Stimulated activated CD8-positive, alpha-beta memory T cell treated with anti-CD3 and anti-CD28 coated beads, Interleukin-2, amount 100 ng/mL, for 48 hours (primary cell): ENCODE measurements around the gene CYYR1.

Source experiments
- DNase-seq, 2 donors: peaks; one replicate each; pipeline ENCODE4 v3.0.0-alpha.2; 2020; ENCODE audit warnings: low read depth in 2 of 2

CYYR1 gene

DNA sequence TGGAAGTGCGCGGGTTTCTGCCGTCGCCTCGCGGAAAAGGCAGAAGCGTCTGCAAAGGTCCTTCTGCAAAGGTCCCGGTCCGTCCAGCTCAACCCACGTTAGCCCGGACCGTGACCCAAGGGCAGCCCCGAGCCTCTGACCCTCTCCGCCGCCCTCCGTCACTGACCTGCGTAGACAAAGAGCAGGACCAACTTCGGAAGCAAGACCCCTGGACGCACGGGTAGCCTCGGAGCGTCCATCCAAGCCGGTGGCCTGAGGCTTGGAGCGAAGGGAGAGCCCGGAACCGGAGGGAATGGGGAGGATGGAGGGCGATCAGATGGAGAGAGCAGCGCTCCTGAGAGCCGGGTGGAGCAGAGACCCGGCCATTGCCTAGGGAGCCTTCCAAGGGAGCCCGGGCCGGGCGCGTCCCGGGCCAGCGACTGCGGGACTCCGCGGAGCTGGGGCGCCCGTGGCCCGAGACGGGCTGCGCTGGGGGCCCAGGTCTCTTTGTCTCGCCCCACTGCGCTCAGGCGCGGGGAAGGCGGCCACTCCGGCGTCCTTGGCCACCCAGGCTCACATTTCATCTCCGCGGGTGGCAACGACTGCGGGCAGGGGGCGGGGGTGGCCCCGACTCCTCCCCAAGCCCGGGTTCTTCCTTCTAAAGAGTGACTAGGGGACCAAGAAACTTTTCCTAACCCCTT is at the start of gene CYYR1:
Gene CYYR1 (minus strand): TSS at position 585 of the 680 bp plus-strand sequence. CDS start 346 bp downstream, at position 239.
- DNase-seq = no peak

GRCh38 chr21:26617176-26617575 is 44.1 kb upstream of the CYYR1 start:
- DNase-seq = no peak

GRCh38 chr21:26614251-26614650 is 41.2 kb upstream of the CYYR1 start:
- no peak for DNase-seq

DNA sequence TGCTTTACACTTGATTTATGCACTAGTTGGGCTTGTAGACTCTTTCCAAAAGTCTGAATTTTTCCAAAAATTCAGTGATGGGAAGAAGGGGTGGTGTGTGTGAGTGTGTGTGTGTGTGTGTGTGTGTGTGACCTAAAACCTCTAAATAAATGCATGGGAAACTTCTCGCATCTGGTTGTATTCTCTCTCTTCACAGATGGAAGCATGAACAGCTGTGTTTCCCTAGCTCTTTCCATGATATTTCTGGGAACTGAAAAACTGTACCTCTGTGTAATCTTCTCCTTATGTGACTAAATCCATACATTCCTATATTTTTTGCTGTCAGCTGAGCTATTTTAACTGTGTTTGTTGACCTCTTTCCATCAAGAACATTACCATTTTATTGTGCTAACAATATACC is 26.2 kb upstream of the CYYR1 start:
- DNase-seq = no peak

- DNase-seq = no peak
Measured at GRCh38 chr21:26597981-26598380, 24.9 kb upstream of the CYYR1 start.

GRCh38 chr21:26597031-26597430 is 23.9 kb upstream of the CYYR1 start:
- no peak for DNase-seq

- no peak for DNase-seq
Measured at GRCh38 chr21:26595971-26596370, 22.9 kb upstream of the CYYR1 start.

DNA sequence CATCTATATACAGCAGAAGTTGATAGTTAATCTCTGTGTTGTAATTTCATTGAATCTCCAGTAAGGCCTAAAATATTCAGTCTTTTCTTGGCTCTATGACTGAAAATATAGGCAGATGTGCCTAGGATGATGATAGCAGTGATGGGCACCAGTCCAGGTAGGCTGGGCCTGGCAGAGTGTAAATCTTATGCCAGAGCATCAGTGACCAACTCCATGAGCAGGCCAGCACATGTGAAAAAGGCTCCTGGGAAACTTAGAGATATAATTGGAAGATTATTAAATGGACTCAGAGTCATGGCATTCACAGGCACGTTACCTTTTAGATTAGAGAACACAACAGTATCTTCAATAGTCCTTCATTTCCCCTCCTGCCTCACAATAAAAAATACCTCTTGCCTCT is 20.7 kb upstream of the CYYR1 start:
- DNase-seq = no peak

GRCh38 chr21:26591543-26591942 is 18.5 kb upstream of the CYYR1 start:
- no peak for DNase-seq

- DNase-seq = no peak
Measured at GRCh38 chr21:26588446-26588845, 15.4 kb upstream of the CYYR1 start.

DNA sequence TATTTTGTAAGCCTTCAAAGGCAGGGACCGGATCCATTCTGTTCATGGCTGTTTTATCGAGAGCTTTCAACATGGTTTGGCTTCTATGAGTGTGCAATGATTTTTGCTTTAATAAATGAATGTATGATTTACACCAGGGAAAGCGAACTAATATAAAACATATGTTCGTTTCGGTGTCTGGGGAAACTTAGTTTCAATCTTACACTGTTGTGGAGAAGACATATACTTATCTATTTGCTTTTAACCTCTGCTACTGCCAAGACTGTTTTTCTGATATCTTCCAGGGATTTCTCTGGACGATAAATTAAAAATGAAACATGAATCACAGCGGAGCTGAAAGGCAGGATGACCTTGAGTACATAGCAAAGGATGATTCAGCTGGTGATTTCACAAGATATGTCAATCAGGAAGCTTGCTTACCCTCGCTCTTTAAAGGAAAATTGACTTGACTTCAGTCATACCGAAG is 14.7 kb upstream of the CYYR1 start:
- no peak for DNase-seq

DNA sequence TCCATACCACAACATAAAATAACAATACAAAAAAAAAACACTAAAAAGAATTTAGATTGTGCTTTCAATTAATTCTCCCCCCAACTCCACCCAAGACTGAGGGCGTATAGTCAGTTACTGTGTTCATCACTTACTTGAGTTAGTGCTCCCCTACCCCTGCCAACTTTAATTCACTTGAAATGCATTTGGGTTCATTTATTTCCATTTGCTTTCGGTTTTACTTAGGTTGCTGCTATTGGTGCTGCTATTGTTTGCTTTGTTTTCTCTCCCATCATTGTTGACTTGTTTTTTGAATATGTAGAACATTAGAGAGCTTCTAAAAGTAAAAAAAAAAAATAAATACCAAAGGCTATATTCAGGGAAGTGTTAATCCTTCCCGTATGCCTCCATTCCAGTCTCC is 10.7 kb upstream of the CYYR1 start:
- DNase-seq = no peak

- no peak for DNase-seq
Measured at GRCh38 chr21:26581818-26582217, 8.7 kb upstream of the CYYR1 start.

DNA sequence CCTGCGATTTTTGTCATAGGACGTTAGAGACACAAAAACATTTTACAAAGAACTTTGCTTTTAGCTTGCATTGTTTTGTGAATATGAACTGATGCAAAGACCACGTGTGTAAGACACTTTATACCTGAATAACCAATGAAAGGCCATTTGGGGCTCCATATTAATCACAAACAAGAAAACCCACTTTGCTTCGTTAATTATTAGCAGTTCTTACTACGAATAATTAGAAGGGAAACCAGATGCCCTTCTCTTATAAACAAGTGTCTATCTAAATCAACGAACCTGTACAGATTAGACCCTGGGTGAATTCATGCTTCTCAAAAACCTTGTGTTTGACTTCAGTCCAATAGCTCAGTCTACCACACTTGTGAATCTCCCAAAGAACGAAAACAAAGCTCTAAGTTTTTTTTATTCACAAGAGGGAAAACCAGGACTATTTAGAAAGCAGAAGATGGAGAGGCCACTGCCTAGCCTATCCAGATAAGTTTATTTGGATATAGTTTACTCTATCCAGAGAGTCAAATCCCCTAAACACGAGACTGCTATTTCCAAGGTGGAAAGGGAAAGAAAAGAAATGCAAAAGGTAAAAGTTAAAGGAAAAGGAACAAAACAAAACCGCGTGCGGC is 897 bp downstream of the CYYR1 start:
- DNase-seq = no peak

DNA sequence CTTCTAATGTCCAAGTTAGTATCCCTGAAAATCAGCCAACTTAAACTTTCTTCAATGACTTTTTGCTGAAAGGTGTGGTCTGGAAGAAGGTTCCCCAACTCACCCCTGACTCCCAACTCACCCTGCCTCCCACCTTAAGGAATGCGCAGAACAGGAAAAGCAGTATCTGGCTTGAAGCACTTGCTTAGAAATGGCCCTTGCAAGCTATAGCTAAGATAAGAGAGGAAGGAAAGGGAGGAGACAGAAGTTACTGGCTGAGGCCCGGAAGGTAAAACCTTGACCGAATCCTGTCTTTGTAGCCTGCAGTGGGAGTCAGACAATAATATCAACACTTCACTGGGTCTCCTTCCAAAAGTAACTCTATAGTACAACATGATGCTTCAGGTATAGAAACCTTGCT is 2.9 kb downstream of the CYYR1 start:
- no peak for DNase-seq

- DNase-seq = no peak
Measured at GRCh38 chr21:26565546-26565945, 7.5 kb downstream of the CYYR1 start.

DNA sequence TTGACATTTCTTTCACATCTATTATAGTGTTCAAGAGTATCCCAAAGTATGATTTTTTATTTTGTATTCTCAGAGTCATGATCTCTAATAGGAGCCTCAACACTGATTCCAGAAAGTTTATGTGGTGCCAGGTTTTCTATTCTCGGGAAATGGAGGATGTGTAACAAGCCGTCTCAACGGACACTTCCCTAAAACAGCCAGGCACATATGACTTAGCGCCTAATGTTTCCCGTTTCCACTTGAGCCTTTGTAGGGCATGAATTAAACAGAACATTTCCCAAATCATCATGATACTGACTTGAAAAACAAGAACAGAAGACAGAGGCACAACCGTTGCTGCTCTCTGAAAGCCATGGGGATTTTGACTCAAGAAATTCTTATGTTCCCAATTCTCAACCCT is 8.0 kb downstream of the CYYR1 start:
- DNase-seq = no peak

- DNase-seq = no peak
Measured at GRCh38 chr21:26563856-26564503, 9.1 kb downstream of the CYYR1 start.

- no peak for DNase-seq
Measured at GRCh38 chr21:26560612-26561011, 12.5 kb downstream of the CYYR1 start.

DNA sequence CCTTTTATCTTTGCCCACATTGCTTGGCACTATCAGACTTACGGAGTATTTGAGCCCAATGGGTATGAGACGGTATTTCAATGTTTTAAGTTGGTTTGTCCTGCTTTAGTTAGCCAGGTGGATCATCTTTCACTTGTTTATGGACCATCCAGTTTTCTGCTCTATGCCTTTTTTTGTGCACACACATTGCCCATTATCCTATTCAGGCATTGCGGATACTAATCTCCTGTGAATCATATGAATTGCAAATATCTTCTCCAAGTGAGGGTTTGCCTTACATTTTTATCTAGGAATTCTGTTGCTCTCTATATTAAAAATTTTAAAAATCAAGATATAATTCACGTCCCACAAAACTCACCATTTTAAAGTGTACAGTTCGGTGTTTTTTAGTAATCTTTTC is 14.0 kb downstream of the CYYR1 start:
- DNase-seq = no peak

DNA sequence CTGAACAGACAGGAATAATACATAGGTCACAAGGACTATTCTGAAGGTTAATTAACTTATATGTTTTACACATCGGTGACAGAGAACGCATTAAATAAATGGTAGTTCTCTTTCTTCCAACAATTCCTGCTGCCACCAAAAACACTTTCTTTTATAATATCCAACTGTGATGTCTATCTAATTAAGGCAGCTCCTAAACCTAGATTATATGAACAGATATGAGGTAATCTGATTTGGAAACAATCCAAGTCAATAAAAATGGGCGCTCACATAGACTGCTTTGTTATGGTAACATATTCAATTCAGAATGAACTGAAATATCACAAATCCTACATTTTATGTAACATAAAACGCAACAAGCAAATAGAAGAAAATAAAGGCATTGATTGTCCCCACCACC is 16.0 kb downstream of the CYYR1 start:
- DNase-seq = no peak

- no peak for DNase-seq
Measured at GRCh38 chr21:26555540-26556146, 17.4 kb downstream of the CYYR1 start.

- DNase-seq = no peak
Measured at GRCh38 chr21:26554365-26554764, 18.7 kb downstream of the CYYR1 start.
